MG63 (cell line): ENCODE data around the gene VAMP7. TPM values are rescaled to one million over a fixed set of nuclear protein-coding genes. Genes with fewer than 3 reads are reported as not detected.
"Not testable (repeated sequence)": the region's sequence is repeated elsewhere in the genome, so short reads cannot be mapped to it uniquely, and the experiment has no call there.

Source experiments
- DNase-seq: peaks from one replicate; pipeline ENCODE4 v3.0.0-alpha.2; 2020
- H3K27me3 ChIP-seq: fragments of 250-450 bp; sonication (Bioruptor Pico); 2 replicates; pipeline ENCODE4 v1.5.1; 2020; ENCODE audit warnings: mild to moderate bottlenecking, moderate library complexity
- H3K36me3 ChIP-seq: fragments of 250-450 bp; sonication (Bioruptor Pico); 2 replicates; pipeline ENCODE4 v1.5.1; 2020; ENCODE audit warnings: mild to moderate bottlenecking, moderate library complexity
- H3K4me3 ChIP-seq: fragments of 250-450 bp; sonication (Bioruptor Pico); 2 replicates; pipeline ENCODE4 v1.5.1; 2020; ENCODE audit warnings: mild to moderate bottlenecking, moderate library complexity
- H3K9me3 ChIP-seq: fragments of 250-450 bp; sonication (Bioruptor Pico); 2 replicates; pipeline ENCODE4 v1.5.1; 2020; ENCODE audit warnings: mild to moderate bottlenecking, moderate library complexity
- total RNA-seq: library from RNA; depleted of rRNA; stranded (reverse); fragments of >200 nt; shearing (Covaris generic); gene quantifications from 2 replicates; pipeline ENCODE4 v1.2.3, GENCODE V29; 2014; ENCODE audit warnings: low replicate concordance; rRNA removed

The VAMP7 gene
- 31.0 and 40.3 TPM in 2 replicates for total RNA-seq

GRCh38 chrX:155881158-155881993 is at the start of gene VAMP7:
TSS of gene VAMP7 (plus strand) at chrX:155881345. CDS start at chrX:155889467, 8,122 bp downstream.
- Histone ChIP-seq H3K4me3 (peak within 1 kb of the TSS; percentile 77), H3K9me3 (no peaks in the 10 kb centered on the region), H3K36me3 (no peaks in the 10 kb centered on the region), H3K27me3 (no peaks in the 10 kb centered on the region)
- peak; percentile 88 for DNase-seq

DNA sequence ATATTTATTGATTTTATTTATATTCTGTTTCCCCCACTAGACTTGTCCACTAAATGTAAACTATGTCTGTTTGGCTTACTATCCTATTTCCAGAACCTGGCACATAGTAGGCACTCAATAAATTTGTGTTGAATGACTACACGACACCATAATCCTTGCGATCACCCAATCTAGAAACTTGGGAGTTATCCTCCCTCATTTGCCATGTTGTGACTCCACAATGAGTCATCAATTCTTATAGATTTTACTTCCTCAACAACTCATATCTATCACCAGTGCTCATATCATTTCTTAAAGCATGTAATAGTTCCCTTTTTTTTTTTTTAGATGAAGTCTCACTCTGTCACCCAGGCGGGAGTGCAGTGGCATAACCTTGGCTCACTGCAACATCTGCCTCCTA is 39.9 kb upstream of the VAMP7 start:
- H3K27me3 ChIP-seq = no peaks in the 10 kb centered on the region
- no peaks in the 10 kb centered on the region for H3K9me3 ChIP-seq
- H3K4me3 ChIP-seq = no peak overlapping the region
- no peaks in the 10 kb centered on the region for H3K36me3 ChIP-seq
- no peak for DNase-seq

GRCh38 chrX:155851786-155852185 is 29.4 kb upstream of the VAMP7 start:
- not testable (repeated sequence) for H3K27me3 ChIP-seq, H3K4me3 ChIP-seq, DNase-seq, H3K9me3 ChIP-seq, H3K36me3 ChIP-seq

DNA sequence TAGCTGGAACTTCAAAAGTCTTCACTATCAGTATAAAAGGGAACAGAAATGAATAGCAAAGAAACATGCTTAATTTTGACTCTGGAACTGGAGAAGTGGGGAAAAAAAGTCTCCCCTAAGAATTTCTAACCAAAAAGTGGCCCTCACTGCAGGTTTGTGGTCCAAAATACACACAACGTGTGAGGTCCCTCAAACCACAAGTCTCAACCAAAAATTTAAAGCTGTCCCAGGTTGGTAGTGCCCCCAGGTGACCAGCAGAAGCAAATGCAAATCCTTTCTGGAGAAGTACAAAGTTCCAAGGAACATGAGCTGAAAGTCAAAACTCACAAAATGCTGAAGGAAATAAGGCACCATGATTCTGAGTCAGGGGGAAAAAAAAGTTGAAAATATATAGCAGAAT is 23.6 kb upstream of the VAMP7 start:
- Histone ChIP-seq H3K9me3 (no peaks in the 10 kb centered on the region), H3K27me3 (peaks cover 2% of the 10 kb centered on the region; the same call in 1 of the 2 replicates), H3K4me3 (no peak overlapping the region), H3K36me3 (no peaks in the 10 kb centered on the region)
- DNase-seq = no peak

GRCh38 chrX:155864655-155865054 is 16.5 kb upstream of the VAMP7 start:
- H3K9me3 ChIP-seq = no peaks in the 10 kb centered on the region
- no peak for DNase-seq

DNA sequence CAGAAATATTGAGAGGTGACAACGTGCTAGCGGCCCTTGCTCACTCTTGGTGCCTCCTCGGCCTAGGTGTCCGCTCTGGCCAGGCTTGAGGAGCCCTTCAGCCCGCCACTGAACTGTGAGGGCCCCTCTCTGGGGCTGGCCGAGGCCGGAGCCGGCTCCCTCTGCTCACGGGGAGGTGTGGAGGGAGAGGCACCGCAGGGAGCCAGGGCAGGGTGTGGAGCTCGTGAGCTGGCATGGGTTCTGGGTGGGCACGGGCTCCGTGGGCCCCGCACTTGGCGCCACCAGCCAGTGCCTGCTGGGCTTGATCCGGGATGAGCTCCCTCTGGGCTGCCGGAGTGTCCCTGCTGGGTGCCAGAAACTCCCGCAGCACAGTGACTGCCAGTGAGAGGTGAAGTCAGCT is 16.0 kb upstream of the VAMP7 start:
- DNase-seq = no peak
- no peaks in the 10 kb centered on the region for H3K36me3 ChIP-seq
- no peaks in the 10 kb centered on the region for H3K9me3 ChIP-seq
- H3K4me3 ChIP-seq = no peak overlapping the region
- H3K27me3 ChIP-seq = peaks cover 2% of the 10 kb centered on the region; the same call in 1 of the 2 replicates

More at GRCh38 chrX:155864655-155865054, 16.5 kb upstream of the VAMP7 start:
- H3K36me3 ChIP-seq = no peaks in the 10 kb centered on the region
- H3K4me3 ChIP-seq = no peak overlapping the region
- peaks cover 2% of the 10 kb centered on the region; the same call in 1 of the 2 replicates for H3K27me3 ChIP-seq

GRCh38 chrX:155867821-155868220 is 13.3 kb upstream of the VAMP7 start:
- Histone ChIP-seq H3K4me3 (no peak overlapping the region), H3K36me3 (no peaks in the 10 kb centered on the region), H3K27me3 (no peaks in the 10 kb centered on the region), H3K9me3 (no peaks in the 10 kb centered on the region)
- no peak for DNase-seq

DNA sequence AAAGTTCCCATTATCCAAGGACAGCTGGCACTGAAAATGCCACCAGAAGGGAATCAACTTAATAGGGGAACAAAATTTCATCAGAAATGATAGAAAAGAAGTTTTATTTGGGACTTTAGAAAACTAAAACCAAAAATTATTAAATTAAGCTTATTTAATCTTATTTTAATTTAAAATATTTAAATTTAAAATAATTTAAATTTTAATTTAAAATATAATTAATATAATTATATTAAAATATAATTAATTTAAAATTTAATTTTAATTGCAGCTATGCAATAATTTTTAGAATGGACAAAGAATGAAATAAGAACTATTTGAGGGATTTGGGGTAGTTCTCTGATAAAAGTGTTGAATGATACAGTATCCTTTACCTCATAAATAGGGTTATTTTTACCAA is 10.2 kb upstream of the VAMP7 start:
- DNase-seq = no peak
- Histone ChIP-seq H3K36me3 (no peaks in the 10 kb centered on the region), H3K9me3 (no peaks in the 10 kb centered on the region), H3K4me3 (no peak overlapping the region), H3K27me3 (no peaks in the 10 kb centered on the region; the same call in 1 of the 2 replicates)

GRCh38 chrX:155871934-155872333 is 9.2 kb upstream of the VAMP7 start:
- H3K36me3 ChIP-seq = no peaks in the 10 kb centered on the region
- no peaks in the 10 kb centered on the region; the same call in 1 of the 2 replicates for H3K27me3 ChIP-seq
- no peaks in the 10 kb centered on the region for H3K9me3 ChIP-seq
- DNase-seq = no peak
- H3K4me3 ChIP-seq = no peak overlapping the region

GRCh38 chrX:155873188-155873587 is 8.0 kb upstream of the VAMP7 start:
- Histone ChIP-seq H3K36me3 (no peaks in the 10 kb centered on the region), H3K27me3 (no peaks in the 10 kb centered on the region; the same call in 1 of the 2 replicates), H3K9me3 (no peaks in the 10 kb centered on the region), H3K4me3 (no peak overlapping the region)
- DNase-seq = no peak

- H3K27me3 ChIP-seq = no peaks in the 10 kb centered on the region; the same call in 1 of the 2 replicates
- no peak for DNase-seq
- no peak overlapping the region for H3K4me3 ChIP-seq
- H3K36me3 ChIP-seq = no peaks in the 10 kb centered on the region
- H3K9me3 ChIP-seq = no peaks in the 10 kb centered on the region
Observed at GRCh38 chrX:155874571-155875244, 6.4 kb upstream of the VAMP7 start.

DNA sequence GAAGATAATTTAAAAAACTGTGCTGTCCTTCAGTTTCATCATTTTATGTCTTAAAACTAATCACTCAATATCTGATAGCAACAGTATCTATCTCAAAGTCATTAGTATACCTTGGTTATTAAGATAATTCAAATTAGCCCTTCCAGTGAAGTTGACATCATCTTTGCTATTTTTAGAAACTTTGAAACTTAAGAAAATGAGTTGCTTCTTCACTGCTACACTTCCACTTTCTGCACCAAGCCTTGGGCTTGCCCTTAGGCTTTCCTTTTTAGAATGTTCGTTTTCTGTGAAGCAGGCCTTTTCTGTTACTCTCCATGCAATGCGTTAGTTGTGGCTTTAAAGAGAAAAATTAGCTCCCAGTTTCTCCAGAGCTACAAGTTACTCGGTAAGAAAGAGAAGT is 4.4 kb upstream of the VAMP7 start:
- no peak overlapping the region for H3K4me3 ChIP-seq
- no peaks in the 10 kb centered on the region for H3K36me3 ChIP-seq
- no peak for DNase-seq
- no peaks in the 10 kb centered on the region for H3K9me3 ChIP-seq
- H3K27me3 ChIP-seq = no peaks in the 10 kb centered on the region; the same call in 1 of the 2 replicates

DNA sequence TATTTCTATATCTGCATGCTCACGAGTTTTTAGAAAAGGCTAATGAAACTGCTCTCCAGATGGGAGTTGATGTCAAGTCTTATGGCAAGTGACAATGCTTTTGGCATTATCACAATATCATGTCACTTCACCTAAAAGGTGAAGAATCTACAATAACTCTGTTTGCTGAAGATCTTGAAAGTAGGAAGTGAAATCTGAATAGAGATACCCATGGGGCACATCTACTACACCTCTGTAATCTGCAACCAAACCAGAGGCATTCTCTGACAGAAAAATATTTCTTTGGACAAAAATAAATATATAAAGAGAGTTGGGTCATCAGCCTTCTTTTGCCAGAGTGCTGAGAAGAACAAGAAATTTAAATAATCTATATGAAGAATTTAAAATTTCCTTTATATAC is 3.9 kb upstream of the VAMP7 start:
- no peak for DNase-seq
- Histone ChIP-seq H3K4me3 (no peak overlapping the region), H3K27me3 (no peaks in the 10 kb centered on the region; the same call in 1 of the 2 replicates), H3K36me3 (no peaks in the 10 kb centered on the region), H3K9me3 (no peaks in the 10 kb centered on the region)

DNA sequence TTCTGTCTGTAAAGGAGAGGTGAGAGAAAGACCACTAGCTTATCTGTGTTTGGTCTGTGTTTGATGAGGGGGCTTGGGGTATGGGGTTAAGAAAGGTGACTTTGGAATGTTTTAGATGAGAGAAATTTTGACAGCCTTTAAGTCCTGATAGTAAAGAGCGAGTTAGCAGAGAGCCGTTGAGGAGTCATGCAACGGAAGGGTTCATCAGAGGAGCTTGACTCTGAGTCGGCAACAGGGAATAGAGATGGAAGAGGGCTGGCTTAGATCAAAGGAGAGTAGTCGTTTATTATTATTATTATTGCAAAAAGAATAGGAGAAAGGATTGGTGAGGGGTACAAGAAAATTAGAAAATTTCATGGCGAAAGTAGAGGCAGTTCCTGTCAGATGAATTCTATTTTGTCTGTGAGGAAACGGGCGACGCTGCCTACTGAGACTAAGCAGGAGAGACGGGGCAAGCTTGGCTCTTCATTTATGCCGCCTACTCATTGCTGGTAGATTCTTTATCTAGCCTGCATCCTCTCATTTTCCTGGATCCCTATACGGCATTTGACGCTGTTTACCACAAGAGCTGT is 473 bp upstream of the VAMP7 start:
- Histone ChIP-seq H3K36me3 (no peaks in the 10 kb centered on the region), H3K9me3 (no peaks in the 10 kb centered on the region), H3K27me3 (no peaks in the 10 kb centered on the region), H3K4me3 (peak overlapping the region; percentile 77)
- no peak for DNase-seq

DNA sequence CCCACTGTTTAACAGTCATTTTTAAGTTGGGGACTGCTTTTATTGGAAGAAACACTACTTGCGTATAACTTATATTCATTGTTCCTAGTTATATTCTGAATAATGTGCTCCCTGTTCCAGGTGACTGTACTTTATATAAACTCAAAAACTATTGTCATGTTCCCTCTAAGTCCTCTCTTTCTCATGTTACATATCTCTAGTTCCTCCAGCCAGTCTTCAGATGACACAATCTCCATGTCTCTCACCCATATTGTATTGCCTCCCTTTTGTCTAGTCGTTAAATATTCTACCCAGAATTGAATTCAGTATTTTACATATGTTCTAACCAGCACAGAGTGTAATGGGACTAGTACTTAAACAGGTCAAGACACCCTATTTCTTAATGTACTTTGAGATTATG is 5.3 kb downstream of the VAMP7 start:
- Histone ChIP-seq H3K9me3 (no peaks in the 10 kb centered on the region), H3K27me3 (no peaks in the 10 kb centered on the region), H3K36me3 (peaks cover 4% of the 10 kb centered on the region; the same call in 1 of the 2 replicates), H3K4me3 (no peak overlapping the region)
- no peak for DNase-seq

DNA sequence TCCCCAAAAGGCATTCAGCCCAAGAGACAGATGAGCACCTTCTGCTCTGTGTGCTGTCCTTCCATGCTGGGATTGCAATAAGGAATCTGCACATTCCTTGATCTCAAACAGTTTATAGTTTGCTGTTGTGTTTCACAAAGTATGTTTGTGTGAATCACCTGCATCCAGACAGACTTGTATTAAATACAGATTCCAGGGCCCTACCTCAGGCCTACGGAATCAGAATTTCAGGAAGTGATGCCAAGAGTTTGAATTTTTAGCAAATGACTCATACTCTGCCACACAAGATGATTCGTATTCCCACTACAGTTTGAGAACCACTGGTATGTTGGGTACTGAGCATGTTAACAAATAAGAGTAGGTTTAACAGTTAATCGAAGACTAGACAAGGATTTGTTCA is 7.0 kb downstream of the VAMP7 start:
- H3K9me3 ChIP-seq = no peaks in the 10 kb centered on the region
- no peak overlapping the region for H3K4me3 ChIP-seq
- H3K36me3 ChIP-seq = peaks cover 6% of the 10 kb centered on the region; the same call in 1 of the 2 replicates
- no peaks in the 10 kb centered on the region for H3K27me3 ChIP-seq
- no peak for DNase-seq

- peaks cover 6% of the 10 kb centered on the region; the same call in 1 of the 2 replicates for H3K36me3 ChIP-seq
- H3K27me3 ChIP-seq = no peaks in the 10 kb centered on the region
- no peak overlapping the region for H3K4me3 ChIP-seq
- DNase-seq = no peak
- no peaks in the 10 kb centered on the region for H3K9me3 ChIP-seq
Observed at GRCh38 chrX:155889328-155889727, 8.2 kb downstream of the VAMP7 start.
